Nephron (organoid): ENCODE data around the gene MYCN.
A peak's percentile ranks its signal among the peaks of the same experiment; 100 is the strongest.

Source experiments
- H3K27ac Mint-ChIP-seq, 3 experiments: 2 replicates each; pipeline ENCODE4 v1.8.0; 2020; ENCODE audit warnings: mixed read lengths in 3 of 3, mild to moderate bottlenecking in 2 of 3, moderate library complexity in 1 of 3
- H3K27me3 Mint-ChIP-seq: 2 replicates; pipeline ENCODE4 v1.8.0; 2021; ENCODE audit warnings: low read depth, mild to moderate bottlenecking, moderate library complexity, mixed read lengths
- H3K36me3 Mint-ChIP-seq: 2 replicates; pipeline ENCODE4 v1.8.0; 2020; ENCODE audit warnings: low read depth, mixed read lengths
- H3K4me1 Mint-ChIP-seq: 2 replicates; pipeline ENCODE4 v1.8.0; 2020; ENCODE audit warnings: mixed read lengths
- H3K4me3 Mint-ChIP-seq, 3 experiments: 2 replicates each; pipeline ENCODE4 v1.8.0; 2020; ENCODE audit warnings: mild to moderate bottlenecking in 3 of 3, mixed read lengths in 3 of 3, moderate library complexity in 2 of 3
- H3K9me3 Mint-ChIP-seq: 2 replicates; pipeline ENCODE4 v1.8.0; 2020; ENCODE audit warnings: mixed read lengths
- CTCF ChIP-seq, 3 experiments: fragments of 200-600 bp; sonication (generic); IDR thresholded peaks; one replicate each; pipeline ENCODE4 v1.5.0; 2021; ENCODE audit warnings: antibody characterized with exemption in 3 of 3; ENCODE audit not compliant: unreplicated experiment in 3 of 3

Gene MYCN

GRCh38 chr2:15894481-15895144 is 45.7 kb upstream of the MYCN start:
- Mint-ChIP-seq H3K36me3 (peaks cover 14% of the 10 kb centered on the region), H3K27ac (peak overlapping the region; percentile 3 to 38 (median 25)), H3K27me3 (no peaks in the 10 kb centered on the region), H3K4me1 (peaks cover 56% of the 10 kb centered on the region), H3K9me3 (peaks cover 30% of the 10 kb centered on the region), H3K4me3 (no peak overlapping the region)
- no peak for TF ChIP-seq CTCF (IDR thresholded peaks at IDR 0.05; ENCODE audit: unreplicated experiment in 3 of 3)

GRCh38 chr2:15895615-15896469 is 44.5 kb upstream of the MYCN start:
- TF ChIP-seq CTCF (IDR thresholded peaks at IDR 0.05; ENCODE audit: unreplicated experiment in 3 of 3), result no peak
- Mint-ChIP-seq H3K36me3 (peaks cover 14% of the 10 kb centered on the region), H3K4me1 (peaks cover 45% of the 10 kb centered on the region), H3K27me3 (no peaks in the 10 kb centered on the region), H3K4me3 (no peak overlapping the region), H3K9me3 (peaks cover 37% of the 10 kb centered on the region), H3K27ac (peak overlapping the region; percentile 37 to 87 (median 77))

- peaks cover 42% of the 10 kb centered on the region for H3K9me3 Mint-ChIP-seq
- H3K27ac Mint-ChIP-seq, result peak overlapping the region in 2 of 3 experiments; percentile 77 to 87
- H3K4me1 Mint-ChIP-seq, result peaks cover 35% of the 10 kb centered on the region
- H3K4me3 Mint-ChIP-seq, result no peak overlapping the region
- TF ChIP-seq CTCF (IDR thresholded peaks at IDR 0.05; ENCODE audit: unreplicated experiment in 3 of 3), result no peak
- peaks cover 14% of the 10 kb centered on the region for H3K36me3 Mint-ChIP-seq
- H3K27me3 Mint-ChIP-seq, result no peaks in the 10 kb centered on the region
These were observed 43.5 kb upstream of the MYCN start for GRCh38 chr2:15896859-15897258.

- Mint-ChIP-seq H3K4me1 (peaks cover 28% of the 10 kb centered on the region), H3K4me3 (no peak overlapping the region), H3K27me3 (no peaks in the 10 kb centered on the region), H3K27ac (no peak overlapping the region), H3K9me3 (peaks cover 42% of the 10 kb centered on the region), H3K36me3 (peaks cover 14% of the 10 kb centered on the region)
- no peak for TF ChIP-seq CTCF (IDR thresholded peaks at IDR 0.05; ENCODE audit: unreplicated experiment in 3 of 3)
These were observed 42.8 kb upstream of the MYCN start for GRCh38 chr2:15897431-15898098.

- Mint-ChIP-seq H3K9me3 (peaks cover 42% of the 10 kb centered on the region), H3K36me3 (peaks cover 14% of the 10 kb centered on the region), H3K27ac (no peak overlapping the region), H3K4me1 (peaks cover 16% of the 10 kb centered on the region), H3K4me3 (no peak overlapping the region), H3K27me3 (no peaks in the 10 kb centered on the region)
- no peak for TF ChIP-seq CTCF (IDR thresholded peaks at IDR 0.05; ENCODE audit: unreplicated experiment in 3 of 3)
These were observed 41.1 kb upstream of the MYCN start for GRCh38 chr2:15899327-15899612.
